HepG2 (cell line): Measurements from ENCODE around the gene XPO5. TPM values are rescaled to one million over a fixed set of nuclear protein-coding genes. Genes with fewer than 3 reads are reported as not detected.
A peak's percentile ranks its signal among the peaks of the same experiment; 100 is the strongest.

ENCODE experiments used
- CHCHD3 ChIP-seq: sonication (generic); formaldehyde crosslinking; IDR thresholded peaks from 2 replicates; pipeline ENCODE4 v1.8.0; 2022; ENCODE audit warnings: mild to moderate bottlenecking, missing genetic modification reagents, moderate library complexity
- MAFG ChIP-seq: sonication (generic); formaldehyde crosslinking; IDR thresholded peaks from 2 replicates; pipeline ENCODE4 v1.5.1; 2020; ENCODE audit warnings: mild to moderate bottlenecking, missing genetic modification reagents
- PPARG ChIP-seq: conservative IDR thresholded peaks from 2 replicates; pipeline ENCODE4 v1.6.1; 2016; ENCODE audit warnings: missing biosample characterization, missing genetic modification reagents
- RARG ChIP-seq: sonication (generic); formaldehyde crosslinking; IDR thresholded peaks from 2 replicates; pipeline ENCODE4 v1.4.0; 2020; ENCODE audit warnings: low read depth, mild to moderate bottlenecking, missing genetic modification reagents
- RFX5 ChIP-seq: IDR thresholded peaks from 2 replicates; pipeline ENCODE4 v1.6.1; 2011; ENCODE audit warnings: low read depth, low read length, improper control_type of control experiment
- ZNF253 ChIP-seq: sonication (generic); formaldehyde crosslinking; IDR thresholded peaks from 2 replicates; pipeline ENCODE4 v1.8.0; 2022; ENCODE audit warnings: mild to moderate bottlenecking, missing genetic modification reagents, borderline replicate concordance
- ZNF619 ChIP-seq: sonication (generic); formaldehyde crosslinking; IDR thresholded peaks from 2 replicates; pipeline ENCODE4 v1.4.0; 2020; ENCODE audit warnings: mild to moderate bottlenecking, missing genetic modification reagents
- ZNF652 ChIP-seq: IDR thresholded peaks from 2 replicates; pipeline ENCODE4 v1.6.1; 2016; ENCODE audit warnings: low read depth, borderline replicate concordance
- polyA plus RNA-seq, 8 experiments: library from polyadenylated mRNA; depleted of rRNA in 3 of 8; stranded (reverse) in 7 of 8; unstranded in 1 of 8; fragments of >200 nt; fragmentation: Illumina TruSeq in 4 of 8; extraction: Trizol in 4 of 8; gene quantifications; 2 replicates each; pipeline versions ENCODE4 v1.2.1 to v1.2.3, GENCODE V29; 2011 to 2016; ENCODE audit warnings: low read depth in 4 of 8, missing spikeins in 1 of 8, mixed read lengths in 1 of 8; ENCODE audit not compliant: insufficient read depth in 1 of 8
- total RNA-seq, 5 experiments: library from RNA; depleted of rRNA; stranded (reverse); fragments of >200 nt; fragmentation: Illumina TruSeq; extraction: Trizol; gene quantifications; 2 replicates each; pipeline ENCODE4 v1.2.3, GENCODE V29; 2016; ENCODE audit warnings: low read depth in 1 of 5
- TF ChIP-seq, protein P1 (sequence below): fragments of 450-650 bp; IDR thresholded peaks from 2 replicates; pipeline ENCODE4 v1.6.1; 2017; ENCODE audit warnings: mild to moderate bottlenecking
- TF ChIP-seq, protein P2 (sequence below): sonication (generic); formaldehyde crosslinking; IDR thresholded peaks from 2 replicates; pipeline ENCODE4 v1.5.1; 2020; ENCODE audit warnings: mild to moderate bottlenecking, missing genetic modification reagents, borderline replicate concordance
- TF ChIP-seq, protein P3 (sequence below): sonication (generic); formaldehyde crosslinking; IDR thresholded peaks from 2 replicates; pipeline ENCODE4 v1.4.0; 2020; ENCODE audit warnings: mild to moderate bottlenecking, missing genetic modification reagents
- TF ChIP-seq, protein P4 (sequence below): sonication (generic); formaldehyde crosslinking; conservative IDR thresholded peaks from 2 replicates; pipeline ENCODE4 v1.4.0; 2020; ENCODE audit warnings: mild to moderate bottlenecking, missing genetic modification reagents, moderate library complexity
- TF ChIP-seq, protein P5 (sequence below): sonication (generic); formaldehyde crosslinking; conservative IDR thresholded peaks from 2 replicates; pipeline ENCODE4 v1.8.0; 2022; ENCODE audit warnings: missing genetic modification reagents
- TF ChIP-seq, protein P6 (sequence below): sonication (generic); formaldehyde crosslinking; IDR thresholded peaks from 2 replicates; pipeline ENCODE4 v1.8.0; 2022; ENCODE audit warnings: missing genetic modification reagents, mild to moderate bottlenecking, borderline replicate concordance

XPO5 gene
- total and polyA plus RNA-seq, 2 of the 13 experiments (the other 11 are each of a cell fraction or from before 2014, with no cell fraction given), result 52.2 to 68.0 TPM

DNA sequence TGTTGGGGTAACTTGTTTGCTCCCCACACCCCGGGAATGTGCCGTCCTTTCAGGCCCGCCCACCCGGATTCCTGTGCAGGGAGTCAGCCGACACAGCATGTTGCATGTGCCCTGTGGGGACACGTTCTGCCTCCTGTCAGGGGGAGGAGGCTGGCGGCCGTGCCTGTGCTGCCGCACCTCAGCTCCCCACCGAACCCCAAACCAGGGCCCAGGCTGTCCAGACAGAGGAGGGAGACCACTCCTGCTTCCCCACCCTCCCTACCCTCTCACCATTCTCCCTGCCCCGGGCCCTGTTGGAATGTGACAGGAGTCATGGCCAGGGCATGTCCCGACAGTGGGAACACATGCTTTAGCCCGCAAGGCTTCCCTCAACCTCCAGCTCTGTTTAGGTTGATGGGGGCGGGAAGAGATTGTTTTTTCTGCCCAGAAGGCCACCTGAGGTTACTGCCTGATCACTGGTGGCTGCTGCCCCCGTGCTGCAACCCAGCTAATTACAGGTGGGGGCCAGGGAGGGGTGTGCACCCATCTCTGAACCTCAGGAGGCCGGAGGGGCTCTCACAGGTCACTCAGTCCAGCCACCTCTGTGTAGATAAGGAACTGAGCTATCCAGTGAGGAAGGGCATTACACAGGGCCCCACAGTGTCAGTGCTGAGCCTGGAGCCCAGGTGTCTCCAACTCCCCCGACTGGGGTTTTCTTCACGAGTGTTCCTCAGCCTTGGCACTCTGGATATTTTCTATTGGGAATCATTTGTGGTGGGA lies 79.3 kb downstream of the XPO5 start (continued):
- TF ChIP-seq, protein P1, sequence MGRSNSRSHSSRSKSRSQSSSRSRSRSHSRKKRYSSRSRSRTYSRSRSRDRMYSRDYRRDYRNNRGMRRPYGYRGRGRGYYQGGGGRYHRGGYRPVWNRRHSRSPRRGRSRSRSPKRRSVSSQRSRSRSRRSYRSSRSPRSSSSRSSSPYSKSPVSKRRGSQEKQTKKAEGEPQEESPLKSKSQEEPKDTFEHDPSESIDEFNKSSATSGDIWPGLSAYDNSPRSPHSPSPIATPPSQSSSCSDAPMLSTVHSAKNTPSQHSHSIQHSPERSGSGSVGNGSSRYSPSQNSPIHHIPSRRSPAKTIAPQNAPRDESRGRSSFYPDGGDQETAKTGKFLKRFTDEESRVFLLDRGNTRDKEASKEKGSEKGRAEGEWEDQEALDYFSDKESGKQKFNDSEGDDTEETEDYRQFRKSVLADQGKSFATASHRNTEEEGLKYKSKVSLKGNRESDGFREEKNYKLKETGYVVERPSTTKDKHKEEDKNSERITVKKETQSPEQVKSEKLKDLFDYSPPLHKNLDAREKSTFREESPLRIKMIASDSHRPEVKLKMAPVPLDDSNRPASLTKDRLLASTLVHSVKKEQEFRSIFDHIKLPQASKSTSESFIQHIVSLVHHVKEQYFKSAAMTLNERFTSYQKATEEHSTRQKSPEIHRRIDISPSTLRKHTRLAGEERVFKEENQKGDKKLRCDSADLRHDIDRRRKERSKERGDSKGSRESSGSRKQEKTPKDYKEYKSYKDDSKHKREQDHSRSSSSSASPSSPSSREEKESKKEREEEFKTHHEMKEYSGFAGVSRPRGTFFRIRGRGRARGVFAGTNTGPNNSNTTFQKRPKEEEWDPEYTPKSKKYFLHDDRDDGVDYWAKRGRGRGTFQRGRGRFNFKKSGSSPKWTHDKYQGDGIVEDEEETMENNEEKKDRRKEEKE, result no peak
- TF ChIP-seq, protein P2, sequence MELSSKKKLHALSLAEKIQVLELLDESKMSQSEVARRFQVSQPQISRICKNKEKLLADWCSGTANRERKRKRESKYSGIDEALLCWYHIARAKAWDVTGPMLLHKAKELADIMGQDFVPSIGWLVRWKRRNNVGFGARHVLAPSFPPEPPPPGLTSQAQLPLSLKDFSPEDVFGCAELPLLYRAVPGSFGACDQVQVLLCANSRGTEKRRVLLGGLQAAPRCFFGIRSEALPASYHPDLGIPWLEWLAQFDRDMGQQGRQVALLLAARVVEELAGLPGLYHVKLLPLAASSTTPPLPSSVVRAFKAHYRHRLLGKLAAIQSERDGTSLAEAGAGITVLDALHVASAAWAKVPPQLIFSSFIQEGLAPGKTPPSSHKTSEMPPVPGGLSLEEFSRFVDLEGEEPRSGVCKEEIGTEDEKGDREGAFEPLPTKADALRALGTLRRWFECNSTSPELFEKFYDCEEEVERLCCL (CRISPR knock-in tag), result 0 out of 2 replicates have a peak, but pooled peaks have one; percentile 16
- TF ChIP-seq PPARG (CRISPR knock-in tag), result no peak
- TF ChIP-seq, protein P3, sequence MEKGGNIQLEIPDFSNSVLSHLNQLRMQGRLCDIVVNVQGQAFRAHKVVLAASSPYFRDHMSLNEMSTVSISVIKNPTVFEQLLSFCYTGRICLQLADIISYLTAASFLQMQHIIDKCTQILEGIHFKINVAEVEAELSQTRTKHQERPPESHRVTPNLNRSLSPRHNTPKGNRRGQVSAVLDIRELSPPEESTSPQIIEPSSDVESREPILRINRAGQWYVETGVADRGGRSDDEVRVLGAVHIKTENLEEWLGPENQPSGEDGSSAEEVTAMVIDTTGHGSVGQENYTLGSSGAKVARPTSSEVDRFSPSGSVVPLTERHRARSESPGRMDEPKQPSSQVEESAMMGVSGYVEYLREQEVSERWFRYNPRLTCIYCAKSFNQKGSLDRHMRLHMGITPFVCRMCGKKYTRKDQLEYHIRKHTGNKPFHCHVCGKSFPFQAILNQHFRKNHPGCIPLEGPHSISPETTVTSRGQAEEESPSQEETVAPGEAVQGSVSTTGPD (CRISPR knock-in tag), result no peak
- TF ChIP-seq ZNF253 (CRISPR knock-in tag), result no peak
- TF ChIP-seq RARG (CRISPR knock-in tag), result no peak
- no peak for TF ChIP-seq RFX5
- TF ChIP-seq, protein P4, sequence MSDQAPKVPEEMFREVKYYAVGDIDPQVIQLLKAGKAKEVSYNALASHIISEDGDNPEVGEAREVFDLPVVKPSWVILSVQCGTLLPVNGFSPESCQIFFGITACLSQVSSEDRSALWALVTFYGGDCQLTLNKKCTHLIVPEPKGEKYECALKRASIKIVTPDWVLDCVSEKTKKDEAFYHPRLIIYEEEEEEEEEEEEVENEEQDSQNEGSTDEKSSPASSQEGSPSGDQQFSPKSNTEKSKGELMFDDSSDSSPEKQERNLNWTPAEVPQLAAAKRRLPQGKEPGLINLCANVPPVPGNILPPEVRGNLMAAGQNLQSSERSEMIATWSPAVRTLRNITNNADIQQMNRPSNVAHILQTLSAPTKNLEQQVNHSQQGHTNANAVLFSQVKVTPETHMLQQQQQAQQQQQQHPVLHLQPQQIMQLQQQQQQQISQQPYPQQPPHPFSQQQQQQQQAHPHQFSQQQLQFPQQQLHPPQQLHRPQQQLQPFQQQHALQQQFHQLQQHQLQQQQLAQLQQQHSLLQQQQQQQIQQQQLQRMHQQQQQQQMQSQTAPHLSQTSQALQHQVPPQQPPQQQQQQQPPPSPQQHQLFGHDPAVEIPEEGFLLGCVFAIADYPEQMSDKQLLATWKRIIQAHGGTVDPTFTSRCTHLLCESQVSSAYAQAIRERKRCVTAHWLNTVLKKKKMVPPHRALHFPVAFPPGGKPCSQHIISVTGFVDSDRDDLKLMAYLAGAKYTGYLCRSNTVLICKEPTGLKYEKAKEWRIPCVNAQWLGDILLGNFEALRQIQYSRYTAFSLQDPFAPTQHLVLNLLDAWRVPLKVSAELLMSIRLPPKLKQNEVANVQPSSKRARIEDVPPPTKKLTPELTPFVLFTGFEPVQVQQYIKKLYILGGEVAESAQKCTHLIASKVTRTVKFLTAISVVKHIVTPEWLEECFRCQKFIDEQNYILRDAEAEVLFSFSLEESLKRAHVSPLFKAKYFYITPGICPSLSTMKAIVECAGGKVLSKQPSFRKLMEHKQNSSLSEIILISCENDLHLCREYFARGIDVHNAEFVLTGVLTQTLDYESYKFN (CRISPR knock-in tag), result peak; percentile 61; the same call in 1 of the 2 replicates
- no peak for TF ChIP-seq MAFG (CRISPR knock-in tag)
- TF ChIP-seq ZNF619 (CRISPR knock-in tag), result no peak
- no peak for TF ChIP-seq CHCHD3 (CRISPR knock-in tag)
- TF ChIP-seq, protein P5, sequence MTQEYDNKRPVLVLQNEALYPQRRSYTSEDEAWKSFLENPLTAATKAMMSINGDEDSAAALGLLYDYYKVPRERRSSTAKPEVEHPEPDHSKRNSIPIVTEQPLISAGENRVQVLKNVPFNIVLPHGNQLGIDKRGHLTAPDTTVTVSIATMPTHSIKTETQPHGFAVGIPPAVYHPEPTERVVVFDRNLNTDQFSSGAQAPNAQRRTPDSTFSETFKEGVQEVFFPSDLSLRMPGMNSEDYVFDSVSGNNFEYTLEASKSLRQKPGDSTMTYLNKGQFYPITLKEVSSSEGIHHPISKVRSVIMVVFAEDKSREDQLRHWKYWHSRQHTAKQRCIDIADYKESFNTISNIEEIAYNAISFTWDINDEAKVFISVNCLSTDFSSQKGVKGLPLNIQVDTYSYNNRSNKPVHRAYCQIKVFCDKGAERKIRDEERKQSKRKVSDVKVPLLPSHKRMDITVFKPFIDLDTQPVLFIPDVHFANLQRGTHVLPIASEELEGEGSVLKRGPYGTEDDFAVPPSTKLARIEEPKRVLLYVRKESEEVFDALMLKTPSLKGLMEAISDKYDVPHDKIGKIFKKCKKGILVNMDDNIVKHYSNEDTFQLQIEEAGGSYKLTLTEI, result no peak
- TF ChIP-seq, protein P6, sequence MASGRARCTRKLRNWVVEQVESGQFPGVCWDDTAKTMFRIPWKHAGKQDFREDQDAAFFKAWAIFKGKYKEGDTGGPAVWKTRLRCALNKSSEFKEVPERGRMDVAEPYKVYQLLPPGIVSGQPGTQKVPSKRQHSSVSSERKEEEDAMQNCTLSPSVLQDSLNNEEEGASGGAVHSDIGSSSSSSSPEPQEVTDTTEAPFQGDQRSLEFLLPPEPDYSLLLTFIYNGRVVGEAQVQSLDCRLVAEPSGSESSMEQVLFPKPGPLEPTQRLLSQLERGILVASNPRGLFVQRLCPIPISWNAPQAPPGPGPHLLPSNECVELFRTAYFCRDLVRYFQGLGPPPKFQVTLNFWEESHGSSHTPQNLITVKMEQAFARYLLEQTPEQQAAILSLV, result no peak
- TF ChIP-seq ZNF652 (CRISPR knock-in tag), result no peak; the same call in 1 of the 2 replicates
